Activated naive CD8-positive, alpha-beta T cell treated with anti-CD3 and anti-CD28 coated beads for 36 hours (primary cell): ENCODE results near the gene TTC7B. TPM values are rescaled to one million over a fixed set of nuclear protein-coding genes. Genes with fewer than 3 reads are reported as not detected.
A peak's percentile ranks its signal among the peaks of the same experiment; 100 is the strongest.

Source experiments
- DNase-seq: peaks from one replicate; pipeline ENCODE4 v3.0.0; 2021
- H3K27ac Mint-ChIP-seq: one replicate; pipeline ENCODE4 v1.8.0; 2022; ENCODE audit warnings: mild to moderate bottlenecking, moderate library complexity, mixed read lengths
- H3K27me3 Mint-ChIP-seq: one replicate; pipeline ENCODE4 v1.8.0; 2022; ENCODE audit warnings: mild to moderate bottlenecking, mixed read lengths
- H3K36me3 Mint-ChIP-seq: one replicate; pipeline ENCODE4 v1.8.0; 2021; ENCODE audit warnings: mild to moderate bottlenecking, mixed read lengths
- H3K4me1 Mint-ChIP-seq: one replicate; pipeline ENCODE4 v1.8.0; 2021; ENCODE audit warnings: mixed read lengths
- H3K4me3 Mint-ChIP-seq: one replicate; pipeline ENCODE4 v1.8.0; 2022; ENCODE audit warnings: mild to moderate bottlenecking, moderate library complexity, mixed read lengths
- H3K9me3 Mint-ChIP-seq: one replicate; pipeline ENCODE4 v1.8.0; 2022; ENCODE audit warnings: mixed read lengths
- total RNA-seq, 2 experiments: library from RNA; stranded (reverse); gene quantifications; one replicate each; pipeline ENCODE4 v1.2.3, GENCODE V29; 2021

Gene TTC7B
- total RNA-seq, 2 experiments from 2014 or later = 7.1 to 7.6 TPM

GRCh38 chr14:90777830-90778485 lies 38.3 kb downstream of the TTC7B start:
- H3K36me3 Mint-ChIP-seq = no peaks in the 10 kb centered on the region

GRCh38 chr14:90777358-90777757 lies 38.9 kb downstream of the TTC7B start:
- Mint-ChIP-seq H3K36me3 (no peaks in the 10 kb centered on the region), H3K4me1 (no peaks in the 10 kb centered on the region), H3K4me3 (no peak overlapping the region), H3K9me3 (no peaks in the 10 kb centered on the region), H3K27ac (no peak overlapping the region), H3K27me3 (no peaks in the 10 kb centered on the region)
- DNase-seq = no peak

More at GRCh38 chr14:90777830-90778485, 38.3 kb downstream of the TTC7B start:
- no peak for DNase-seq
- no peaks in the 10 kb centered on the region for H3K9me3 Mint-ChIP-seq
- no peak overlapping the region for H3K4me3 Mint-ChIP-seq
- H3K27me3 Mint-ChIP-seq = no peaks in the 10 kb centered on the region
- H3K27ac Mint-ChIP-seq = no peak overlapping the region
- H3K4me1 Mint-ChIP-seq = no peaks in the 10 kb centered on the region

GRCh38 chr14:90775441-90775840 lies 40.8 kb downstream of the TTC7B start:
- Mint-ChIP-seq H3K27me3 (no peaks in the 10 kb centered on the region), H3K4me1 (no peaks in the 10 kb centered on the region), H3K36me3 (no peaks in the 10 kb centered on the region), H3K27ac (no peak overlapping the region), H3K4me3 (no peak overlapping the region), H3K9me3 (no peaks in the 10 kb centered on the region)
- DNase-seq = no peak

GRCh38 chr14:90774316-90774715 lies 41.9 kb downstream of the TTC7B start:
- Mint-ChIP-seq H3K4me1 (no peaks in the 10 kb centered on the region), H3K4me3 (no peak overlapping the region), H3K36me3 (no peaks in the 10 kb centered on the region), H3K9me3 (no peaks in the 10 kb centered on the region), H3K27me3 (no peaks in the 10 kb centered on the region), H3K27ac (no peak overlapping the region)
- no peak for DNase-seq

GRCh38 chr14:90773705-90774104 lies 42.5 kb downstream of the TTC7B start:
- no peak for DNase-seq
- H3K4me3 Mint-ChIP-seq = no peak overlapping the region
- no peaks in the 10 kb centered on the region for H3K9me3 Mint-ChIP-seq
- no peak overlapping the region for H3K27ac Mint-ChIP-seq
- no peaks in the 10 kb centered on the region for H3K27me3 Mint-ChIP-seq
- no peaks in the 10 kb centered on the region for H3K4me1 Mint-ChIP-seq
- no peaks in the 10 kb centered on the region for H3K36me3 Mint-ChIP-seq

- H3K27ac Mint-ChIP-seq = no peak overlapping the region
- H3K27me3 Mint-ChIP-seq = no peaks in the 10 kb centered on the region
- no peaks in the 10 kb centered on the region for H3K36me3 Mint-ChIP-seq
- peaks cover 4% of the 10 kb centered on the region for H3K9me3 Mint-ChIP-seq
- no peak overlapping the region for H3K4me3 Mint-ChIP-seq
- no peak for DNase-seq
- H3K4me1 Mint-ChIP-seq = no peaks in the 10 kb centered on the region
Measured at GRCh38 chr14:90773196-90773486, 43.1 kb downstream of the TTC7B start.

- H3K9me3 Mint-ChIP-seq = peaks cover 29% of the 10 kb centered on the region
- H3K27me3 Mint-ChIP-seq = peaks cover under 1% of the 10 kb centered on the region
- H3K36me3 Mint-ChIP-seq = peaks cover 6% of the 10 kb centered on the region
Measured at GRCh38 chr14:90767899-90768298, 48.3 kb downstream of the TTC7B start.

GRCh38 chr14:90760591-90761316 lies 55.5 kb downstream of the TTC7B start:
- no peak for DNase-seq
- H3K4me1 Mint-ChIP-seq = peaks cover 16% of the 10 kb centered on the region
- no peak overlapping the region for H3K27ac Mint-ChIP-seq
- no peak overlapping the region for H3K4me3 Mint-ChIP-seq
- peaks cover 2% of the 10 kb centered on the region for H3K36me3 Mint-ChIP-seq
- peaks cover 23% of the 10 kb centered on the region for H3K27me3 Mint-ChIP-seq
- H3K9me3 Mint-ChIP-seq = peaks cover 15% of the 10 kb centered on the region

More at GRCh38 chr14:90767899-90768298, 48.3 kb downstream of the TTC7B start:
- no peak overlapping the region for H3K4me3 Mint-ChIP-seq
- no peaks in the 10 kb centered on the region for H3K4me1 Mint-ChIP-seq
- no peak overlapping the region for H3K27ac Mint-ChIP-seq
- no peak for DNase-seq

- Mint-ChIP-seq H3K4me1 (peaks cover 16% of the 10 kb centered on the region), H3K4me3 (no peak overlapping the region), H3K27ac (no peak overlapping the region), H3K36me3 (peaks cover 2% of the 10 kb centered on the region), H3K27me3 (peaks cover 24% of the 10 kb centered on the region), H3K9me3 (peaks cover 13% of the 10 kb centered on the region)
- no peak for DNase-seq
Measured at GRCh38 chr14:90760078-90760444, 56.2 kb downstream of the TTC7B start.

- peaks cover 2% of the 10 kb centered on the region for H3K36me3 Mint-ChIP-seq
- H3K9me3 Mint-ChIP-seq = peaks cover 13% of the 10 kb centered on the region
- DNase-seq = no peak
- peaks cover 16% of the 10 kb centered on the region for H3K4me1 Mint-ChIP-seq
- peak overlapping the region; percentile 76 for H3K27ac Mint-ChIP-seq
- H3K27me3 Mint-ChIP-seq = peaks cover 24% of the 10 kb centered on the region
- peak overlapping the region; percentile 78 for H3K4me3 Mint-ChIP-seq
Measured at GRCh38 chr14:90759370-90760077, 56.7 kb downstream of the TTC7B start.

- peaks cover 13% of the 10 kb centered on the region for H3K9me3 Mint-ChIP-seq
- peak overlapping the region; percentile 78 for H3K4me3 Mint-ChIP-seq
- peak overlapping the region; percentile 76 for H3K27ac Mint-ChIP-seq
- H3K36me3 Mint-ChIP-seq = peaks cover 2% of the 10 kb centered on the region
- peaks cover 16% of the 10 kb centered on the region for H3K4me1 Mint-ChIP-seq
- peak; percentile 16 for DNase-seq
- H3K27me3 Mint-ChIP-seq = peaks cover 24% of the 10 kb centered on the region
Measured at GRCh38 chr14:90758959-90759358, 57.3 kb downstream of the TTC7B start.

- Mint-ChIP-seq H3K4me3 (peak overlapping the region; percentile 78), H3K27ac (peak overlapping the region; percentile 76), H3K36me3 (peaks cover 2% of the 10 kb centered on the region), H3K9me3 (peaks cover 10% of the 10 kb centered on the region), H3K4me1 (peaks cover 16% of the 10 kb centered on the region), H3K27me3 (peaks cover 24% of the 10 kb centered on the region)
- peak; percentile 97 for DNase-seq
Measured at GRCh38 chr14:90758028-90758889, 58.0 kb downstream of the TTC7B start.

GRCh38 chr14:90757452-90757851 lies 58.8 kb downstream of the TTC7B start:
- Mint-ChIP-seq H3K36me3 (peaks cover under 1% of the 10 kb centered on the region), H3K27ac (no peak overlapping the region), H3K27me3 (peaks cover 19% of the 10 kb centered on the region), H3K4me3 (peak overlapping the region; percentile 66), H3K4me1 (peaks cover 16% of the 10 kb centered on the region), H3K9me3 (peaks cover 3% of the 10 kb centered on the region)
- DNase-seq = no peak

- peaks cover 18% of the 10 kb centered on the region for H3K27me3 Mint-ChIP-seq
- no peak for DNase-seq
- H3K9me3 Mint-ChIP-seq = no peaks in the 10 kb centered on the region
- peaks cover 16% of the 10 kb centered on the region for H3K4me1 Mint-ChIP-seq
- no peak overlapping the region for H3K27ac Mint-ChIP-seq
- no peak overlapping the region for H3K4me3 Mint-ChIP-seq
- no peaks in the 10 kb centered on the region for H3K36me3 Mint-ChIP-seq
Measured at GRCh38 chr14:90756755-90757345, 59.4 kb downstream of the TTC7B start.
